Mammary epithelial cell (primary cell): ENCODE measurements around the gene WDR48.

Experiments used
- CTCF ChIP-seq, 2 donors: IDR thresholded peaks in 1 of 2; conservative IDR thresholded peaks in 1 of 2; 2 replicates each; pipeline ENCODE4 v1.5.1; 2011 to 2012; ENCODE audit warnings: inconsistent platforms in 2 of 2, low read length in 2 of 2, mild to moderate bottlenecking in 2 of 2, control low read depth in 1 of 2, low read depth in 1 of 2; ENCODE audit not compliant: insufficient read depth in 1 of 2; ENCODE audit errors: extremely low read depth in 1 of 2
- EZH2 ChIP-seq: IDR thresholded peaks from 2 replicates; pipeline ENCODE4 v1.6.1; 2012; ENCODE audit warnings: low read length, inconsistent platforms, borderline replicate concordance

- TF ChIP-seq EZH2 (no peak), CTCF (conservative IDR thresholded peaks at IDR 0.05 in 1 of 2, IDR thresholded peaks at IDR 0.05 in 1 of 2; ENCODE audit: extremely low read depth in 1 of 2, insufficient read depth in 1 of 2, low read depth in 1 of 2, low read length in 2 of 2) (no peak)
Observed at GRCh38 chr3:39144095-39144747, 92.4 kb downstream of the WDR48 start.
